HCT116 (cell line): ENCODE measurements around the gene ADGRA1. TPM values are rescaled to one million over a fixed set of nuclear protein-coding genes. Genes with fewer than 3 reads are reported as not detected.

Experiments used
- ATAC-seq: fragments of 200-7000 bp; cut with Tn5 transposase; 2 replicates; pipeline ENCODE4 v1.9.1; 2020; ENCODE audit warnings: mild to moderate bottlenecking, moderate library complexity
- BruUV-seq: library from RNA; stranded (reverse); fragments of 400-500 nt; replicated peaks from 2 replicates; lab custom pipeline; 2021; lab: Mats Ljungman, UMichigan
- CTCF ChIA-PET: fragments of 300-600 bp; sonication (Branson Sonifier 250); formaldehyde crosslinking; loops from one replicate; lab custom pipeline; 2021; ENCODE audit warnings: antibody characterized with exemption; lab: Charles Lee
- POLR2A ChIA-PET: fragments of 300-600, 350-600 bp; sonication (Branson Sonifier 250); formaldehyde crosslinking; loops from one replicate; lab custom pipeline; 2021; ENCODE audit warnings: antibody characterized with exemption; lab: Charles Lee
- RAD21 ChIA-PET, 2 experiments: fragments of 300-600 bp; sonication (Branson Sonifier 250); formaldehyde crosslinking; loops; one replicate each; lab custom pipeline; 2023; ENCODE audit warnings: low total read pairs in 2 of 2; ENCODE audit not compliant: uncharacterized antibody in 2 of 2, unreplicated experiment in 2 of 2, low non-redundant PET in 1 of 2; lab: Charles Lee
- DNase-seq: peaks from one replicate; pipeline ENCODE4 v3.0.0-alpha.2; 2010; ENCODE audit warnings: low read depth, low spot score
- H2AFZ ChIP-seq: fragments of 200-600 bp; shearing (Covaris generic), sonication (generic); 2 replicates; pipeline ENCODE4 v1.6.1; 2017; ENCODE audit warnings: low read depth, mixed run types, mixed read lengths, antibody characterized with exemption, low read length; ENCODE audit not compliant: poor library complexity, severe bottlenecking
- H3K27ac ChIP-seq: 2 replicates; pipeline ENCODE4 v1.5.1; 2012; ENCODE audit warnings: low read depth, low read length
- H3K27me3 ChIP-seq: fragments of 200-600 bp; sonication (generic); 2 replicates; pipeline ENCODE4 v1.6.1; 2016; ENCODE audit warnings: mixed run types, low read length, mixed read lengths; ENCODE audit not compliant: insufficient read depth
- H3K36me3 ChIP-seq, 2 experiments: fragments of 200-500 bp in 1 of 2; fragments of 200-600 bp in 1 of 2; sonication (Bioruptor generic) in 1 of 2; sonication (generic) in 1 of 2; 2 replicates each; pipeline versions ENCODE4 v1.5.1 to v1.6.1; 2014 to 2016; ENCODE audit warnings: low read length in 2 of 2, inconsistent platforms in 1 of 2, mixed read lengths in 1 of 2, mixed run types in 1 of 2; ENCODE audit not compliant: insufficient read depth in 2 of 2, control insufficient read depth in 1 of 2
- H3K4me1 ChIP-seq, 2 experiments: fragments of 200-600 bp in 1 of 2; sonication (generic) in 1 of 2; 2 replicates each; pipeline versions ENCODE4 v1.5.1 to v1.6.1; 2012 to 2017; ENCODE audit warnings: low read length in 2 of 2, inconsistent platforms in 1 of 2, mild to moderate bottlenecking in 1 of 2, mixed read lengths in 1 of 2, mixed run types in 1 of 2, moderate library complexity in 1 of 2; ENCODE audit not compliant: insufficient read depth in 2 of 2, control insufficient read depth in 1 of 2
- H3K4me2 ChIP-seq: fragments of 200-600 bp; sonication (generic); 2 replicates; pipeline ENCODE4 v1.6.1; 2017; ENCODE audit warnings: mixed run types, low read length, mixed read lengths
- H3K4me3 ChIP-seq, 2 experiments: fragments of 200-600 bp in 1 of 2; sonication (generic) in 1 of 2; replicated peaks in 1 of 2; 2 replicates each; pipeline ENCODE4 v1.5.1; 2011 to 2016; ENCODE audit warnings: low read length in 2 of 2, control low read depth in 1 of 2, low read depth in 1 of 2, mild to moderate bottlenecking in 1 of 2, mixed read lengths in 1 of 2, mixed run types in 1 of 2
- H3K79me2 ChIP-seq: fragments of 200-600 bp; sonication (generic); 2 replicates; pipeline ENCODE4 v1.6.1; 2017; ENCODE audit warnings: mild to moderate bottlenecking, mixed run types, low read length, moderate library complexity, mixed read lengths; ENCODE audit not compliant: insufficient read depth
- H3K9ac ChIP-seq: fragments of 200-600 bp; sonication (generic); 2 replicates; pipeline ENCODE4 v1.6.1; 2016; ENCODE audit warnings: low read length, mixed read lengths
- H3K9me2 ChIP-seq: fragments of 200-600 bp; sonication (generic), shearing (Covaris generic); 2 replicates; pipeline ENCODE4 v1.6.1; 2017; ENCODE audit warnings: mixed run types, mild to moderate bottlenecking, moderate library complexity; ENCODE audit not compliant: insufficient read depth
- H3K9me3 ChIP-seq, 2 experiments: fragments of 200-500 bp in 1 of 2; fragments of 200-600 bp in 1 of 2; sonication (Bioruptor generic) in 1 of 2; sonication (generic) in 1 of 2; 2 replicates each; pipeline ENCODE4 v1.6.1; 2014 to 2017; ENCODE audit warnings: low read length in 2 of 2, mixed read lengths in 2 of 2, inconsistent platforms in 1 of 2, low read depth in 1 of 2, mild to moderate bottlenecking in 1 of 2, mixed run types in 1 of 2, moderate library complexity in 1 of 2; ENCODE audit not compliant: control insufficient read depth in 1 of 2, insufficient read depth in 1 of 2
- H4K20me1 ChIP-seq: fragments of 200-600 bp; sonication (generic), shearing (Covaris generic); 2 replicates; pipeline ENCODE4 v1.6.1; 2017; ENCODE audit warnings: mixed run types, mild to moderate bottlenecking, moderate library complexity; ENCODE audit not compliant: insufficient read depth
- CEBPB ChIP-seq: IDR thresholded peaks from 2 replicates; pipeline ENCODE4 v1.6.1; 2012; ENCODE audit warnings: low read depth
- EGR1 ChIP-seq: IDR thresholded peaks from 2 replicates; pipeline ENCODE4 v1.6.1; 2012; ENCODE audit warnings: low read depth
- ELF1 ChIP-seq: IDR thresholded peaks from 2 replicates; pipeline ENCODE4 v1.6.1; 2012; ENCODE audit warnings: low read depth, borderline replicate concordance
- EZH2phosphoT487 ChIP-seq: fragments of 200-600 bp; IDR thresholded peaks from 2 replicates; pipeline ENCODE4 v1.6.1; 2018; ENCODE audit warnings: antibody characterized with exemption, borderline replicate concordance
- FOSL1 ChIP-seq: IDR thresholded peaks from 2 replicates; pipeline ENCODE4 v1.6.1; 2012; ENCODE audit warnings: low read depth
- JUND ChIP-seq: IDR thresholded peaks from 2 replicates; pipeline ENCODE4 v1.6.1; 2012
- POLR2A ChIP-seq: IDR thresholded peaks from 2 replicates; pipeline ENCODE4 v1.7.0; 2011; ENCODE audit warnings: borderline replicate concordance; ENCODE audit not compliant: insufficient read depth, insufficient read length; ENCODE audit errors: extremely low read depth
- POLR2AphosphoS5 ChIP-seq: IDR thresholded peaks from 2 replicates; pipeline ENCODE4 v1.6.1; 2011; ENCODE audit warnings: mild to moderate bottlenecking, low read depth, low read length, moderate library complexity
- RAD21 ChIP-seq: IDR thresholded peaks from 2 replicates; pipeline ENCODE4 v1.6.1; 2012; ENCODE audit warnings: low read depth, mild to moderate bottlenecking
- SIN3A ChIP-seq: IDR thresholded peaks from 2 replicates; pipeline ENCODE4 v1.6.1; 2012; ENCODE audit warnings: low read depth
- SP1 ChIP-seq: IDR thresholded peaks from 2 replicates; pipeline ENCODE4 v1.6.1; 2012; ENCODE audit warnings: low read depth
- SRF ChIP-seq: IDR thresholded peaks from 2 replicates; pipeline ENCODE4 v1.6.1; 2012; ENCODE audit warnings: low read depth
- YY1 ChIP-seq: IDR thresholded peaks from 2 replicates; pipeline ENCODE4 v1.6.1; 2011; ENCODE audit warnings: low read length, low read depth, moderate library complexity, mild to moderate bottlenecking; ENCODE audit not compliant: insufficient replicate concordance; ENCODE audit errors: extremely low read depth
- ZFX ChIP-seq: fragments of 450-650 bp; IDR thresholded peaks from 2 replicates; pipeline ENCODE4 v1.6.1; 2017
- ZNF274 ChIP-seq: fragments of 200-500 bp; sonication (Bioruptor generic); IDR thresholded peaks from 2 replicates; pipeline ENCODE4 v1.6.1; 2014; ENCODE audit warnings: mild to moderate bottlenecking, low read depth, low read length, inconsistent platforms
- intact Hi-C: fragments of 100-400 bp; cut with micrococcal nuclease; formaldehyde crosslinking; loops from 2 replicates; pipeline ENCODE4 v1.10.0; 2022
- total RNA-seq: library from RNA; stranded (reverse); gene quantifications from one replicate; pipeline ENCODE4 v1.2.1, GENCODE V29; 2021; ENCODE audit not compliant: unreplicated experiment
- TF ChIP-seq, protein P1 (sequence below): IDR thresholded peaks from 2 replicates; pipeline ENCODE4 v1.6.1; 2011; ENCODE audit warnings: mild to moderate bottlenecking, low read length, moderate library complexity; ENCODE audit not compliant: insufficient replicate concordance; ENCODE audit errors: extremely low read depth
- TF ChIP-seq, protein P2 (sequence below): IDR thresholded peaks from 2 replicates; pipeline ENCODE4 v1.6.1; 2012; ENCODE audit warnings: low read depth
- TF ChIP-seq, protein P3 (sequence below): IDR thresholded peaks from 2 replicates; pipeline ENCODE4 v1.6.1; 2012
- TF ChIP-seq, protein P4 (sequence below), 3 experiments: fragments of 200-600 bp in 1 of 3; sonication (generic) in 1 of 3; IDR thresholded peaks in 2 of 3; conservative IDR thresholded peaks in 1 of 3; 2 replicates each; pipeline ENCODE4 v1.5.1; 2012 to 2017; ENCODE audit warnings: low read depth in 2 of 3, low read length in 2 of 3, antibody characterized with exemption in 1 of 3, borderline replicate concordance in 1 of 3, control low read depth in 1 of 3, mild to moderate bottlenecking in 1 of 3, mixed read lengths in 1 of 3, mixed run types in 1 of 3, moderate library complexity in 1 of 3; ENCODE audit not compliant: insufficient read depth in 1 of 3

ADGRA1 gene
- total RNA-seq, 1 experiment from 2014 or later, result not detected

DNA sequence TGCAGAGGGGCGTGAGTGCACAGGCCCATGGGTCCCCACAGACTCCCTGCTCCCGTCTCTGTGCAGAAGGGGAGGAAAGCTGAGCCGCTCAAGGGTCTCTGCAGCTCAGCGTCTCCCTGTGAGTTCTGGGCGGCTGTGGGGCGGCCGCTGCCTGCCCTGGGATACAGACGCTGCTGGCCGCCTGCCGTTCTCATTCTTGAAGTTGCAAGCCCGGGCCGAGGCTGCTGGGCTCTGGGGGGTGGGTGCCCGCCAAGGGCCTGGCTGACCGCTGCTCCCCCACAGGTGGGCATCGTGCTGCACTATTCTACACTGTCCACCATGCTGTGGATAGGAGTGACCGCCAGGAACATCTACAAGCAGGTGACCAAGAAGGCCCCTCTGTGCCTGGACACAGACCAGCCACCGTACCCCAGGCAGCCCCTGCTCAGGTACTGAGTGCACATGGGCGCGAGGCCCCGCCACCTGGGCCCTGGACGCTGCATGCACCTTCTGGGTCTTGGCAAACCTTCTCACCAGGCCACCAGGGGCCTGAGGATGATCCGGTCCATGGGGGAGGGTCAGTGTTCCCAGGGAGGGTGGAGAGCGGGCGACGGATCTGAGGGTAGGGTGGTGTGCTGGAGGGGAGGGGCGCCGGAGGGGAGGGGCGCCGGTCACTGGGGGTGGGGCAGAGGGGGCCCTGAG is 14.8 kb downstream of the ADGRA1 start:
- no peak overlapping the region for H3K27ac ChIP-seq
- no peaks in the 10 kb centered on the region for H4K20me1 ChIP-seq
- intact Hi-C loops, result no loop called here
- no peaks in the 10 kb centered on the region for H3K79me2 ChIP-seq
- no peak overlapping the region for H3K4me2 ChIP-seq
- RAD21 ChIA-PET, result no interaction called here
- no TSS peak for BruUV-seq
- POLR2A ChIA-PET, result no interaction called here
- H3K4me3 ChIP-seq, result no peak overlapping the region
- CTCF ChIA-PET, result no interaction called here
- H2AFZ ChIP-seq, result no peak overlapping the region
- no peaks in the 10 kb centered on the region for H3K36me3 ChIP-seq
- no peaks in the 10 kb centered on the region for H3K4me1 ChIP-seq
- DNase-seq, result no peak
- no peak for ATAC-seq
- H3K9me2 ChIP-seq, result no peaks in the 10 kb centered on the region
- no peaks in the 10 kb centered on the region for H3K9me3 ChIP-seq
- TF ChIP-seq SRF, result no peak
- TF ChIP-seq RAD21, result no peak
- TF ChIP-seq, protein P1, sequence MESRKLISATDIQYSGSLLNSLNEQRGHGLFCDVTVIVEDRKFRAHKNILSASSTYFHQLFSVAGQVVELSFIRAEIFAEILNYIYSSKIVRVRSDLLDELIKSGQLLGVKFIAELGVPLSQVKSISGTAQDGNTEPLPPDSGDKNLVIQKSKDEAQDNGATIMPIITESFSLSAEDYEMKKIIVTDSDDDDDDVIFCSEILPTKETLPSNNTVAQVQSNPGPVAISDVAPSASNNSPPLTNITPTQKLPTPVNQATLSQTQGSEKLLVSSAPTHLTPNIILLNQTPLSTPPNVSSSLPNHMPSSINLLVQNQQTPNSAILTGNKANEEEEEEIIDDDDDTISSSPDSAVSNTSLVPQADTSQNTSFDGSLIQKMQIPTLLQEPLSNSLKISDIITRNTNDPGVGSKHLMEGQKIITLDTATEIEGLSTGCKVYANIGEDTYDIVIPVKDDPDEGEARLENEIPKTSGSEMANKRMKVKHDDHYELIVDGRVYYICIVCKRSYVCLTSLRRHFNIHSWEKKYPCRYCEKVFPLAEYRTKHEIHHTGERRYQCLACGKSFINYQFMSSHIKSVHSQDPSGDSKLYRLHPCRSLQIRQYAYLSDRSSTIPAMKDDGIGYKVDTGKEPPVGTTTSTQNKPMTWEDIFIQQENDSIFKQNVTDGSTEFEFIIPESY, result no peak
- TF ChIP-seq, protein P2, sequence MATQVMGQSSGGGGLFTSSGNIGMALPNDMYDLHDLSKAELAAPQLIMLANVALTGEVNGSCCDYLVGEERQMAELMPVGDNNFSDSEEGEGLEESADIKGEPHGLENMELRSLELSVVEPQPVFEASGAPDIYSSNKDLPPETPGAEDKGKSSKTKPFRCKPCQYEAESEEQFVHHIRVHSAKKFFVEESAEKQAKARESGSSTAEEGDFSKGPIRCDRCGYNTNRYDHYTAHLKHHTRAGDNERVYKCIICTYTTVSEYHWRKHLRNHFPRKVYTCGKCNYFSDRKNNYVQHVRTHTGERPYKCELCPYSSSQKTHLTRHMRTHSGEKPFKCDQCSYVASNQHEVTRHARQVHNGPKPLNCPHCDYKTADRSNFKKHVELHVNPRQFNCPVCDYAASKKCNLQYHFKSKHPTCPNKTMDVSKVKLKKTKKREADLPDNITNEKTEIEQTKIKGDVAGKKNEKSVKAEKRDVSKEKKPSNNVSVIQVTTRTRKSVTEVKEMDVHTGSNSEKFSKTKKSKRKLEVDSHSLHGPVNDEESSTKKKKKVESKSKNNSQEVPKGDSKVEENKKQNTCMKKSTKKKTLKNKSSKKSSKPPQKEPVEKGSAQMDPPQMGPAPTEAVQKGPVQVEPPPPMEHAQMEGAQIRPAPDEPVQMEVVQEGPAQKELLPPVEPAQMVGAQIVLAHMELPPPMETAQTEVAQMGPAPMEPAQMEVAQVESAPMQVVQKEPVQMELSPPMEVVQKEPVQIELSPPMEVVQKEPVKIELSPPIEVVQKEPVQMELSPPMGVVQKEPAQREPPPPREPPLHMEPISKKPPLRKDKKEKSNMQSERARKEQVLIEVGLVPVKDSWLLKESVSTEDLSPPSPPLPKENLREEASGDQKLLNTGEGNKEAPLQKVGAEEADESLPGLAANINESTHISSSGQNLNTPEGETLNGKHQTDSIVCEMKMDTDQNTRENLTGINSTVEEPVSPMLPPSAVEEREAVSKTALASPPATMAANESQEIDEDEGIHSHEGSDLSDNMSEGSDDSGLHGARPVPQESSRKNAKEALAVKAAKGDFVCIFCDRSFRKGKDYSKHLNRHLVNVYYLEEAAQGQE, result no peak
- TF ChIP-seq EGR1, result no peak
- no peak for TF ChIP-seq SIN3A
- no peak for TF ChIP-seq ELF1
- TF ChIP-seq CEBPB, result no peak
- TF ChIP-seq, protein P3, sequence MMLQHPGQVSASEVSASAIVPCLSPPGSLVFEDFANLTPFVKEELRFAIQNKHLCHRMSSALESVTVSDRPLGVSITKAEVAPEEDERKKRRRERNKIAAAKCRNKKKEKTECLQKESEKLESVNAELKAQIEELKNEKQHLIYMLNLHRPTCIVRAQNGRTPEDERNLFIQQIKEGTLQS, result no peak
- no peak for TF ChIP-seq FOSL1
- TF ChIP-seq POLR2A, result no peak
- TF ChIP-seq SP1, result no peak
- TF ChIP-seq YY1, result no peak
- TF ChIP-seq ZNF274, result no peak
- no peak for TF ChIP-seq POLR2AphosphoS5
- TF ChIP-seq EZH2phosphoT487, result no peak
- no peak for TF ChIP-seq JUND
- TF ChIP-seq, protein P4, sequence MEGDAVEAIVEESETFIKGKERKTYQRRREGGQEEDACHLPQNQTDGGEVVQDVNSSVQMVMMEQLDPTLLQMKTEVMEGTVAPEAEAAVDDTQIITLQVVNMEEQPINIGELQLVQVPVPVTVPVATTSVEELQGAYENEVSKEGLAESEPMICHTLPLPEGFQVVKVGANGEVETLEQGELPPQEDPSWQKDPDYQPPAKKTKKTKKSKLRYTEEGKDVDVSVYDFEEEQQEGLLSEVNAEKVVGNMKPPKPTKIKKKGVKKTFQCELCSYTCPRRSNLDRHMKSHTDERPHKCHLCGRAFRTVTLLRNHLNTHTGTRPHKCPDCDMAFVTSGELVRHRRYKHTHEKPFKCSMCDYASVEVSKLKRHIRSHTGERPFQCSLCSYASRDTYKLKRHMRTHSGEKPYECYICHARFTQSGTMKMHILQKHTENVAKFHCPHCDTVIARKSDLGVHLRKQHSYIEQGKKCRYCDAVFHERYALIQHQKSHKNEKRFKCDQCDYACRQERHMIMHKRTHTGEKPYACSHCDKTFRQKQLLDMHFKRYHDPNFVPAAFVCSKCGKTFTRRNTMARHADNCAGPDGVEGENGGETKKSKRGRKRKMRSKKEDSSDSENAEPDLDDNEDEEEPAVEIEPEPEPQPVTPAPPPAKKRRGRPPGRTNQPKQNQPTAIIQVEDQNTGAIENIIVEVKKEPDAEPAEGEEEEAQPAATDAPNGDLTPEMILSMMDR (IDR thresholded peaks at IDR 0.05 in 2 of 3, conservative IDR thresholded peaks at IDR 0.05 in 1 of 3; ENCODE audit: borderline replicate concordance in 1 of 3, insufficient read depth in 1 of 3, low read depth in 2 of 3, low read length in 2 of 3), result no peak
- no peak for TF ChIP-seq ZFX
- no peaks in the 10 kb centered on the region for H3K27me3 ChIP-seq
- H3K9ac ChIP-seq, result no peak overlapping the region
